ENCODE measurements around the gene SLC35A2. TPM values are rescaled to one million over a fixed set of nuclear protein-coding genes. Genes with fewer than 3 reads are reported as not detected.

Gene SLC35A2
- total RNA-seq, 1 experiment from 2014 or later, result 12.7 TPM

DNA sequence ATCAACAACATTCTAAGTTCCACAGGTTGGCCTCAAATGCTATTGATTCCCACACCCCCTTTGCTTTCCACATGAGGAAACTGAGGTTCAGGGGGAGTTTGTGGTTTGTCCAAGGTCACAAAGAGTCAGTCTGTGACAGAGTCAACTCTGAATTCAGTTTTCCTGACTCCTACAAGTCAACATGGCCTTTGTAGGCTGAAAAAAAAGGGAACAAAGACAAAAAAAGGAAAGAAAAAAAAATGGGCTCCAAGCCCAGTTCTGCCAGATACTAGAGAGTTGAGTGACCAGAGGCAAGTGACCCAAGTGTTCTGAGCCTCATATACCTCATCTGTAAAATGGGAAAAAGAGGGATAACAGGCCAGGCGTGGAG lies 23.8 kb upstream of the SLC35A2 start:
- H3K36me3 ChIP-seq (ENCODE audit: insufficient read depth, low read length), result peaks cover 6% of the 10 kb centered on the region; the same call in 1 of the 2 replicates
- no peaks in the 10 kb centered on the region for H3K9me2 ChIP-seq (replicated peaks; ENCODE audit: insufficient read depth, low read length)
- H3K79me2 ChIP-seq (ENCODE audit: low read length), result peaks cover 43% of the 10 kb centered on the region
- H3K27ac ChIP-seq (ENCODE audit: low read length), result no peak overlapping the region
- H2AFZ ChIP-seq (ENCODE audit: low read length), result no peak overlapping the region
- peaks cover 32% of the 10 kb centered on the region for H3K4me1 ChIP-seq (ENCODE audit: low read length)
- H3K9me3 ChIP-seq (ENCODE audit: low read length), result no peaks in the 10 kb centered on the region
- H3K27me3 ChIP-seq (ENCODE audit: low read length), result no peaks in the 10 kb centered on the region
- H4K20me1 ChIP-seq (ENCODE audit: insufficient read depth, low read depth, low read length), result peaks cover 7% of the 10 kb centered on the region; the same call in 1 of the 2 replicates
- no peak for DNase-seq
- H3K4me3 ChIP-seq (ENCODE audit: low read length), result no peak overlapping the region
- H3K4me2 ChIP-seq (ENCODE audit: low read depth, low read length, poor library complexity, severe bottlenecking), result no peak overlapping the region
- no peak overlapping the region for H3K9ac ChIP-seq (ENCODE audit: low read length)

DNA sequence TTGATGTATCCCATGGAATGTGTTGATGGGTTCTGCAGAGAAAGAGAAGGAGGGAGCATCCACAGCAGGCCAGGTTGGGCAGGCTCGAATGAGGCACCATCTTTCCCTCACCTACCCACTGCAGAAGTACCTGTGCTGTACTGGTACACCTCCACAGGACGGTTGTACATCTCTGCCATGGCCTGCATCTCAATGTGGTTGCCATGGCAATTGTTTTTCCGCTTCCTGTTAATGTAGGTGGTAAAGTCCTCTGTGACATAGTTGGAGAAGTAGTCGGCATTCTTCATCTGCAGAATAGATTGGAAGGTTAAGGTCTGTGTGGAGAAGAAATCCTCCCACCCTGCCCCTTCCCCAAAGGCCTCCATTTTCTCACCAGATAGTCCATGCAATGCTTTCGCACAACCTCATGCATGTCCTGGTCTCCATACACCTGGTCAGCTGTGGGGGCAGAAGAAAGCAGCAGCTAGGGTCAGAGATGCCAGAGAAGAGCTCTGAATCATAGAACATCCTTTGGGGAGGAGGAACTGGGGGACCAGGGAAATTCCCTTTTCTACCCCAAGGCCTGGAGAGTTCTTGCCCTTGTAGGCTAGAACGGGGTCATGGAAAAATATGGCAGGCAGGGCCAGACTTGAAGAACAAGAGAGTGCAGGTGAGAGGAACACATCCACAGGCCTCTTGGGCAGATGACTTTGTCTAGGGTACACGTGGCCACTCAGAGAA lies 23.3 kb upstream of the SLC35A2 start:
- no peaks in the 10 kb centered on the region for H3K9me3 ChIP-seq (ENCODE audit: low read length)
- peaks cover 7% of the 10 kb centered on the region; the same call in 1 of the 2 replicates for H4K20me1 ChIP-seq (ENCODE audit: insufficient read depth, low read depth, low read length)
- no peak overlapping the region for H3K9ac ChIP-seq (ENCODE audit: low read length)
- no peaks in the 10 kb centered on the region for H3K9me2 ChIP-seq (replicated peaks; ENCODE audit: insufficient read depth, low read length)
- H3K27ac ChIP-seq (ENCODE audit: low read length), result no peak overlapping the region
- no peaks in the 10 kb centered on the region for H3K27me3 ChIP-seq (ENCODE audit: low read length)
- no peak for DNase-seq
- H3K4me3 ChIP-seq (ENCODE audit: low read length), result no peak overlapping the region
- peaks cover 6% of the 10 kb centered on the region; the same call in 1 of the 2 replicates for H3K36me3 ChIP-seq (ENCODE audit: insufficient read depth, low read length)
- peaks cover 39% of the 10 kb centered on the region for H3K79me2 ChIP-seq (ENCODE audit: low read length)
- no peak overlapping the region for H2AFZ ChIP-seq (ENCODE audit: low read length)
- H3K4me2 ChIP-seq (ENCODE audit: low read depth, low read length, poor library complexity, severe bottlenecking), result no peak overlapping the region
- H3K4me1 ChIP-seq (ENCODE audit: low read length), result peaks cover 27% of the 10 kb centered on the region

DNA sequence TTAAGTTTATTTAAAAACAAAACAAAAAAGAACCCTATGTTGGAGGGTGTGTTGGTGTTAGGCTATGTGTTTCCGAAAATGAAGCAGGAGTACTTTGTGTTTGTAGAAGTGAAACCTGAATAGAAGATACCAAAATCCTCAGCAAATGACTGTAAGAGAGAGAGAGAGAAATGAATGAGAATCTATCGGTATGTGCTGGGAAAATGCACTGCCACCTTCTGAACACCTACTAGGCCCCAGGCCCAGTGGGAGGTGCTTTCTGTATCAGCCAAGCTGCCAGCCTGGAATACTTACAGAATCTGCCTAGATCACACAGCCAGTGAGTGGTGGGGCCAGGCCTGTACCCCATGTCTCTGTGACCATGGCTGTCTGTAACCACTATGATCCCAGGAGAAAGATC lies 22.3 kb upstream of the SLC35A2 start:
- Histone ChIP-seq H4K20me1 (ENCODE audit: insufficient read depth, low read depth, low read length) (peaks cover under 1% of the 10 kb centered on the region; the same call in 1 of the 2 replicates), H3K4me3 (ENCODE audit: low read length) (no peak overlapping the region), H3K27me3 (ENCODE audit: low read length) (no peaks in the 10 kb centered on the region), H3K79me2 (ENCODE audit: low read length) (peaks cover 32% of the 10 kb centered on the region), H3K9ac (ENCODE audit: low read length) (no peak overlapping the region), H3K4me2 (ENCODE audit: low read depth, low read length, poor library complexity, severe bottlenecking) (no peak overlapping the region), H3K4me1 (ENCODE audit: low read length) (peaks cover 18% of the 10 kb centered on the region), H3K27ac (ENCODE audit: low read length) (no peak overlapping the region; the same call in 1 of the 2 replicates), H3K36me3 (ENCODE audit: insufficient read depth, low read length) (peaks cover 6% of the 10 kb centered on the region; the same call in 1 of the 2 replicates), H3K9me3 (ENCODE audit: low read length) (no peaks in the 10 kb centered on the region), H3K9me2 (replicated peaks; ENCODE audit: insufficient read depth, low read length) (no peaks in the 10 kb centered on the region), H2AFZ (ENCODE audit: low read length) (no peak overlapping the region)
- no peak for DNase-seq

DNA sequence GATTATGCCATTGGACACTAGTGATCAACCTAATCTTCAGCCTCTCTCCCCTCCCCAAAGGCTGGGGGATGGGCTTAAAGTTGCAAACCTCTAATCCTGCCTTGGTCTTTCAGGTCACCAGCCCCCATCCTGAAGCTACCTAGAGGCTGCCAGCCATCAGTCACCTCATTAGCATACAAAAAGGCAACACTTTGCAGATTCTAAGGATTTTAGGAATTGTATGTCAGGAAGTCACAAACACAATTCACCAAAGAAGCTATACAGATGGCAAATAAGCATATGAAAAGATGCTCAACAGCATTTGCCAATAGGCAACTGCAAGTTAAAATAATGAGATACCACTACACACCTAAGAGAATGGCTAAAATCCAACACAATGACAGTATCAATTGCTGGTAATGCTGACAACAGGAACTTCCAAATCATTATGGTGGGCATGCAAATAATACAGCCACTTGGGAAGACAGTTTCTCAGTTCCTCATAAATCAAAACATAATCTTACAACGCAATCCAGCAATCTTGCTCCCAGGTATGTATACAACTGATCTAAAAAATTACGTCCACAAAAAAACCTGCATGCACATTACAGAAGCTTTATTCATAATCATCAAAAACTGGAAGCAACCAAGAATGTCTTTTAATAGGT lies 16.4 kb upstream of the SLC35A2 start:
- no peaks in the 10 kb centered on the region for H4K20me1 ChIP-seq (ENCODE audit: insufficient read depth, low read depth, low read length)

DNA sequence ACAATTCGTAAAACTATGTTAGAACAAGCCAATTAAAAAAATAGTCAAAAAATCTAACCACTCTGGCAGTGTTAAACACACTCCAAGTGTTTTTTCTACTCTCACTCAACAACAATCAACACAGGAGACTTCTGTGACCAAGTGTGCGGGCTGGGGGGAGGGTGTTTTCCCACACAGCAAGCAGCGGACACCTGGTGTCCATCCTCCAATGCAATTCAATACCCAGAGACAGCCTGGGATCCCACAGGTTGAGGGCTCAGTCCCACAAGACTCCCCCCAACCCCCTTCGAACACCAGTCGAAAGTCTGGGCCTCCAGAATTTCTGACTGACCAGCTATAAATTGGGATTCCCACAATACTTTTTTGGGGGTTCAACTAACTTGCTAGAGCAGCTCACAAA lies 15.7 kb upstream of the SLC35A2 start:
- no peaks in the 10 kb centered on the region for H3K9me2 ChIP-seq (replicated peaks; ENCODE audit: insufficient read depth, low read length)
- H3K4me1 ChIP-seq (ENCODE audit: low read length), result peaks cover 13% of the 10 kb centered on the region
- no peak overlapping the region for H3K9ac ChIP-seq (ENCODE audit: low read length)
- no peaks in the 10 kb centered on the region for H3K27me3 ChIP-seq (ENCODE audit: low read length)
- H3K36me3 ChIP-seq (ENCODE audit: insufficient read depth, low read length), result peaks cover 4% of the 10 kb centered on the region; the same call in 1 of the 2 replicates
- no peak overlapping the region for H3K4me2 ChIP-seq (ENCODE audit: low read depth, low read length, poor library complexity, severe bottlenecking)
- H3K27ac ChIP-seq (ENCODE audit: low read length), result no peak overlapping the region
- no peaks in the 10 kb centered on the region for H3K9me3 ChIP-seq (ENCODE audit: low read length)
- no peak overlapping the region for H2AFZ ChIP-seq (ENCODE audit: low read length)
- no peak overlapping the region for H3K4me3 ChIP-seq (ENCODE audit: low read length)
- peaks cover 12% of the 10 kb centered on the region; the same call in 1 of the 2 replicates for H3K79me2 ChIP-seq (ENCODE audit: low read length)
- no peaks in the 10 kb centered on the region for H4K20me1 ChIP-seq (ENCODE audit: insufficient read depth, low read depth, low read length)
- no peak for DNase-seq

More for the DNA sequence above, 16.4 kb upstream of the SLC35A2 start:
- H3K9me2 ChIP-seq (replicated peaks; ENCODE audit: insufficient read depth, low read length), result no peaks in the 10 kb centered on the region
- no peak overlapping the region for H3K4me3 ChIP-seq (ENCODE audit: low read length)
- H3K27ac ChIP-seq (ENCODE audit: low read length), result 0 out of 2 replicates have a peak overlapping the region, but pooled peaks have one; percentile 14
- H3K79me2 ChIP-seq (ENCODE audit: low read length), result peaks cover 12% of the 10 kb centered on the region; the same call in 1 of the 2 replicates
- H3K9me3 ChIP-seq (ENCODE audit: low read length), result no peaks in the 10 kb centered on the region
- no peak overlapping the region for H2AFZ ChIP-seq (ENCODE audit: low read length)
- peaks cover 4% of the 10 kb centered on the region for H3K36me3 ChIP-seq (ENCODE audit: insufficient read depth, low read length)
- H3K27me3 ChIP-seq (ENCODE audit: low read length), result no peaks in the 10 kb centered on the region
- H3K4me1 ChIP-seq (ENCODE audit: low read length), result peaks cover 13% of the 10 kb centered on the region
- H3K4me2 ChIP-seq (ENCODE audit: low read depth, low read length, poor library complexity, severe bottlenecking), result peak overlapping the region; percentile 14
- no peak for DNase-seq
- H3K9ac ChIP-seq (ENCODE audit: low read length), result no peak overlapping the region

DNA sequence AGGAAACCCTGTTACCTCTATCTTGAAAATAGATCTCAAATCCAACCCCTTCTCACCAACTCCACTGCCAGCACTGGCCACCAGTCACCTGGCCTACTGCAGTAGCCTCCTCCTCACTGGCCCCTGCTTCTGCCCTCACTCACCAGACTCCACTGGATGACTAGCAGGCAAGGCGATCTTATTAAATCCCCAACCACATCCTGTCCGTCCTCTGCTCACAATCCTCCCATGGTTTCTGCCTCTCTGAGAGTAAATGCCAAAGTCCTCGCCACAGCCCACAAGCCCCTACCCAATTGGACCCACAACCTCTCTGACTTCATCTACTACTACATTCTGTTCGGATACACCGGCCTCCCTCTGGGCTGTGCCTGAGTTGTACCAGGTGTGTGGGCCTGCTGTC lies 12.8 kb upstream of the SLC35A2 start:
- H3K9ac ChIP-seq (ENCODE audit: low read length), result no peak overlapping the region
- H3K9me2 ChIP-seq (replicated peaks; ENCODE audit: insufficient read depth, low read length), result no peaks in the 10 kb centered on the region
- H2AFZ ChIP-seq (ENCODE audit: low read length), result no peak overlapping the region
- no peak overlapping the region for H3K4me2 ChIP-seq (ENCODE audit: low read depth, low read length, poor library complexity, severe bottlenecking)
- H3K79me2 ChIP-seq (ENCODE audit: low read length), result 0 out of 2 replicates have a peak, but pooled peaks cover 8% of the 10 kb centered on the region
- H3K36me3 ChIP-seq (ENCODE audit: insufficient read depth, low read length), result peaks cover 4% of the 10 kb centered on the region; the same call in 1 of the 2 replicates
- H4K20me1 ChIP-seq (ENCODE audit: insufficient read depth, low read depth, low read length), result no peaks in the 10 kb centered on the region
- no peaks in the 10 kb centered on the region for H3K9me3 ChIP-seq (ENCODE audit: low read length)
- peaks cover 24% of the 10 kb centered on the region for H3K4me1 ChIP-seq (ENCODE audit: low read length)
- no peak overlapping the region for H3K4me3 ChIP-seq (ENCODE audit: low read length)
- H3K27me3 ChIP-seq (ENCODE audit: low read length), result no peaks in the 10 kb centered on the region
- DNase-seq, result no peak
- no peak overlapping the region for H3K27ac ChIP-seq (ENCODE audit: low read length)

DNA sequence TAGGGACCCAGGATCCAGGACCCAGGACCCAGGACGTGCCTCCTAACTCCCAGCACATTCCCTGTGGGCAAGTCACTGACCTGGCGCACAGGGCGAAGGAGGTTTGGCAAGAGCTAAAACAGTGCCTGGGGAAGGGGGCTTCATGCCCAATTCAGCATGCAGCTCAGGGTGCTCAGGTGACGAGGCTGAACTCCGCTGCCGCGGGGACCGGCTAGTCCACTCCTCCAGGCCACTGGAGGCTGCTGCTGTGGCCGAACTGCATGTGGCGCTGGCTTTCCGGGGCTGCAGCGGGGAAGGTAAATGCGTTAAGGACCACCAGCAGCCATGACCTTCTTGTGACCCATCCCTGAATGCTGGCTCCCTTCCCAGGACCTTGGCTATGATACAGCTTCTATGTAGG lies 12.3 kb upstream of the SLC35A2 start:
- no peak for DNase-seq
- Histone ChIP-seq H3K27me3 (ENCODE audit: low read length) (no peaks in the 10 kb centered on the region), H2AFZ (ENCODE audit: low read length) (no peak overlapping the region), H3K27ac (ENCODE audit: low read length) (no peak overlapping the region), H3K9me2 (replicated peaks; ENCODE audit: insufficient read depth, low read length) (no peaks in the 10 kb centered on the region), H3K9ac (ENCODE audit: low read length) (no peak overlapping the region), H3K4me2 (ENCODE audit: low read depth, low read length, poor library complexity, severe bottlenecking) (no peak overlapping the region), H4K20me1 (ENCODE audit: insufficient read depth, low read depth, low read length) (no peaks in the 10 kb centered on the region), H3K36me3 (ENCODE audit: insufficient read depth, low read length) (peaks cover 4% of the 10 kb centered on the region; the same call in 1 of the 2 replicates), H3K9me3 (ENCODE audit: low read length) (no peaks in the 10 kb centered on the region), H3K4me3 (ENCODE audit: low read length) (no peak overlapping the region), H3K79me2 (ENCODE audit: low read length) (0 out of 2 replicates have a peak, but pooled peaks cover 8% of the 10 kb centered on the region), H3K4me1 (ENCODE audit: low read length) (peaks cover 25% of the 10 kb centered on the region)

DNA sequence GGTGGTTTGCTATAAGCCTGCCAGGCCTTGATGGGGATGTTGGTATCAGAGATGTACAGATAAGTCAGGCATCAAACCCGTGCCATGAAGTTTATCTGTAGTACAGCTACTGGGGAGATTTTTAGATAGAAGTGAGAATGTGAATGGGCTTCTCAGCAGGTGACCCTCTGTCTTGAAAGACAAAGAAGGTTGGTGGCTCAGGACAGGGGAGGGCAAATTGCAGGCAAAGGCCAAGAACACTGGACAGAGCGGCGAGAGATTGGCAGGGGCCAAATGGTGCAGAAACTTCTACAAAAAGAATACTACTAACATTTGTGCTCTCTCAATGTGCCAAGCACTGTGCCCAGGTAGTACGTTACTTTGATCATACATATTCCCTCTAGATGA lies 9.3 kb upstream of the SLC35A2 start:
- peaks cover 16% of the 10 kb centered on the region for H3K79me2 ChIP-seq (ENCODE audit: low read length)
- H3K36me3 ChIP-seq (ENCODE audit: insufficient read depth, low read length), result peaks cover 3% of the 10 kb centered on the region
- DNase-seq, result no peak
- H3K9me2 ChIP-seq (replicated peaks; ENCODE audit: insufficient read depth, low read length), result no peaks in the 10 kb centered on the region
- H3K9ac ChIP-seq (ENCODE audit: low read length), result no peak overlapping the region
- no peak overlapping the region for H2AFZ ChIP-seq (ENCODE audit: low read length)
- H3K4me1 ChIP-seq (ENCODE audit: low read length), result peaks cover 17% of the 10 kb centered on the region
- H3K4me2 ChIP-seq (ENCODE audit: low read depth, low read length, poor library complexity, severe bottlenecking), result no peak overlapping the region
- no peaks in the 10 kb centered on the region for H3K27me3 ChIP-seq (ENCODE audit: low read length)
- H3K4me3 ChIP-seq (ENCODE audit: low read length), result no peak overlapping the region
- H3K9me3 ChIP-seq (ENCODE audit: low read length), result no peaks in the 10 kb centered on the region
- peak overlapping the region; percentile 65 for H3K27ac ChIP-seq (ENCODE audit: low read length)
- H4K20me1 ChIP-seq (ENCODE audit: insufficient read depth, low read depth, low read length), result peaks cover 9% of the 10 kb centered on the region; the same call in 1 of the 2 replicates
